HTR-8/SVneo (cell line): Measurements from ENCODE around the gene HDX.
"Not testable (repeated sequence)": the region's sequence is repeated elsewhere in the genome, so short reads cannot be mapped to it uniquely, and the experiment has no call there.

Source experiments
- DNase-seq: peaks from one replicate; pipeline ENCODE4 v3.0.0; 2011; ENCODE audit warnings: low spot score, mixed read lengths; ENCODE audit not compliant: insufficient read length
- FAIRE-seq: peaks from 2 replicates; lab custom pipeline; 2011; peaks lifted over from hg19 to GRCh38; lab: Jason Lieb, UNC

The HDX gene

GRCh38 chrX:84357296-84357695 is 145.0 kb downstream of the HDX start:
- DNase-seq = no peak
- no peak for FAIRE-seq

- FAIRE-seq (no peak), DNase-seq (no peak)
Observed at GRCh38 chrX:84340968-84341367, 161.3 kb downstream of the HDX start.

GRCh38 chrX:84339507-84340364 is 162.5 kb downstream of the HDX start:
- FAIRE-seq = no peak

GRCh38 chrX:84336646-84337045 is 165.6 kb downstream of the HDX start:
- no peak for FAIRE-seq

More at GRCh38 chrX:84339507-84340364, 162.5 kb downstream of the HDX start:
- no peak for DNase-seq

GRCh38 chrX:84335121-84335520 is 167.1 kb downstream of the HDX start:
- DNase-seq (no peak), FAIRE-seq (no peak)

More at GRCh38 chrX:84336646-84337045, 165.6 kb downstream of the HDX start:
- no peak for DNase-seq

- DNase-seq (no peak), FAIRE-seq (no peak)
Observed at GRCh38 chrX:84322083-84322827, 180.0 kb downstream of the HDX start.

GRCh38 chrX:84320614-84321013 is 181.6 kb downstream of the HDX start:
- no peak for FAIRE-seq
- no peak for DNase-seq

- DNase-seq (no peak), FAIRE-seq (no peak)
Observed at GRCh38 chrX:84320023-84320422, 182.2 kb downstream of the HDX start.

- DNase-seq (no peak), FAIRE-seq (no peak)
Observed at GRCh38 chrX:84318661-84319060, 183.6 kb downstream of the HDX start.

- not testable (repeated sequence) for FAIRE-seq, DNase-seq
Observed at GRCh38 chrX:84315946-84316345, 186.3 kb downstream of the HDX start.
